ENCODE results near the gene HTRA1.

DNA sequence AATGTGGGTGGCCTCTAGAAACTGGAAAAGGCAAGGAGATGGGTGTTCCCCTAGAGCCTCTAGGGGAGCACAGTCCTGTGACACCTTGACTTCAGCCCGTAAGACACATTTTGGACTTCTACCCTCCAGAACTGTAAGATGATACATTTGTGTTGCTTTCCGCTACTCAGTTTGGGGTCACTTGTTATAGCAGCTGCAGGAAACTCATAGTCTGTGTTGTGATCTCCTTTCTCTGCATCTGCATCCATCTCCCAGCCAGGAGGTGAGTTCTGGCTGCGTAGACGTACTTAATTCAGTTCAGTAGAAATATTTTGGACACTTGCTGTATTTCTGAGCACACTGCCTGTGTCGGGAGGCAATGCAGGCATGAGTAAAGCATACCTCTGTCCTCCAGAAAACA, 69.9 kb downstream of the HTRA1 start:
- TF ChIP-seq CTCF (conservative IDR thresholded peaks at IDR 0.05) = no peak
- no peak for TF ChIP-seq ZFX (IDR thresholded peaks at IDR 0.05)

Data from C4-2B (cell line).